HG03565 (cell line): Measurements from ENCODE around the gene ZNF205.
"Not testable (repeated sequence)": the region's sequence is repeated elsewhere in the genome, so short reads cannot be mapped to it uniquely, and the experiment has no call there.

Experiments used
- ATAC-seq: cut with Tn5 transposase; IDR thresholded peaks from one replicate; pipeline ENCODE4 v1.9.1; 2021; ENCODE audit warnings: mild to moderate bottlenecking, moderate library complexity; ENCODE audit not compliant: unreplicated experiment

ZNF205 gene

GRCh38 chr16:3165111-3165822 is 52.9 kb downstream of the ZNF205 start:
- ATAC-seq: no peak

DNA sequence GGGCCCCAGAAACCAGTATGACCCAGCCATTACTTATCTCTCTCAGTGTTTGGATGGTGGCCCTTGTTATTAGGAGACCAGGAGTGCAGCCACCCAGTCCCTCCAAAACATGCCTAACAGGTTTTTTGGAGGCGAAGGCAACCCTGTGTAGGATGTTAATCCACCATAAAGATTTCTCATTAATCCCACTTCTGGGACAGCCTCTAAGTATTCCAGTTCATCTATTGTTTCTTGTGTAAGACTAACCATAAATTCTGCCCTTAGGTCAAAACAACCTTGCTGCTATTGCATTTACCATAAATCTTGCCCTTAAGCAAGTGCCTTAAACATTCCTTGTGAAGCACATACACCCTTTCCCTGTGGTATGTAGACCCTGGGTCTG is 54.1 kb downstream of the ZNF205 start:
- ATAC-seq: no peak

DNA sequence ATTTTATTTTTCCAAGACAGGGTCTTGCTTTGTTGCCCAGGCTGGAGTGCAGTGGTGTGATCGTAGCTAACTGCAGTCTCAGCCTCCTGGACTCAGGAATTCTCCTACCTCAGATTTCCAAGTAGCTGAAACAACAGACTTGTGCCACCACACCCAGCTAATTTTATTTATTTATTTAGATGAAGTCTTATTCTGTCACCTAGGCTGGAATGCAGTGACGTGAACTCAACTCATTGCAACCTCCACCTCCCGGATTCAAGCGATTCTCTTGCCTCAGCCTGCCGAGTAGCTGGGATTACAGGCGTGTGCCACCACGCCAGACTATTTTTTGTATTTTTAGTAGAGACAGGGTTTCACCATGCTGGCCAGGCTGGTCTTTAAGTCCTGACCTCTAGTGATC is 56.3 kb downstream of the ZNF205 start:
- ATAC-seq: not testable (repeated sequence)
